Renal cortex interstitium (tissue), 11 donors: Measurements from ENCODE around the gene LPAR1. TPM values are rescaled to one million over a fixed set of nuclear protein-coding genes. Genes with fewer than 3 reads are reported as not detected.
"Not testable (repeated sequence)": the region's sequence is repeated elsewhere in the genome, so short reads cannot be mapped to it uniquely, and the experiment has no call there.

Experiments
- DNase-seq, 11 donors: peaks; one replicate each; pipeline ENCODE4 v3.0.0-alpha.2; 2013; ENCODE audit warnings: low read depth in 9 of 11, low spot score in 4 of 11; ENCODE audit errors: extremely low read depth in 1 of 11
- polyA plus RNA-seq, 3 donors: library from polyadenylated mRNA; unstranded; fragments of 120-200 nt; gene quantifications; one replicate each; pipeline ENCODE4 v1.2.1, GENCODE V29; 2013; ENCODE audit not compliant: insufficient read length in 3 of 3

Gene LPAR1
- polyA plus RNA-seq, 3 donors, result 22.5 to 29.8 (median 24.6) TPM

- DNase-seq, result not testable (repeated sequence)
Observed at GRCh38 chr9:110861370-110862110, 176.7 kb downstream of the LPAR1 start.

GRCh38 chr9:110856772-110857171, 181.5 kb downstream of the LPAR1 start:
- no peak for DNase-seq

GRCh38 chr9:110850401-110851135, 187.7 kb downstream of the LPAR1 start:
- DNase-seq, result no peak

- DNase-seq, result no peak
Observed at GRCh38 chr9:110847671-110848070, 190.6 kb downstream of the LPAR1 start.

- DNase-seq, result no peak
Observed at GRCh38 chr9:110846215-110846614, 192.1 kb downstream of the LPAR1 start.

GRCh38 chr9:110844121-110844520, 194.1 kb downstream of the LPAR1 start:
- no peak for DNase-seq

GRCh38 chr9:110842986-110843385, 195.3 kb downstream of the LPAR1 start:
- DNase-seq, result no peak

- no peak for DNase-seq
Observed at GRCh38 chr9:110842169-110842568, 196.1 kb downstream of the LPAR1 start.

GRCh38 chr9:110837401-110838005, 200.8 kb downstream of the LPAR1 start:
- no peak for DNase-seq

GRCh38 chr9:110835859-110836271, 202.4 kb downstream of the LPAR1 start:
- DNase-seq, result no peak

GRCh38 chr9:110835404-110835803, 202.9 kb downstream of the LPAR1 start:
- DNase-seq, result peak in 2 of 11 donors; percentile 15 to 45

- DNase-seq, result no peak
Observed at GRCh38 chr9:110832926-110833325, 205.3 kb downstream of the LPAR1 start.

GRCh38 chr9:110830495-110830894, 207.8 kb downstream of the LPAR1 start:
- DNase-seq, result no peak

GRCh38 chr9:110828264-110828663, 210.0 kb downstream of the LPAR1 start:
- DNase-seq, result peak in 3 of 11 donors; percentile 8 to 19 (median 18)

GRCh38 chr9:110826400-110826799, 211.9 kb downstream of the LPAR1 start:
- DNase-seq, result not testable (repeated sequence)

GRCh38 chr9:110825950-110826349, 212.3 kb downstream of the LPAR1 start:
- no peak for DNase-seq

GRCh38 chr9:110825129-110825528, 213.1 kb downstream of the LPAR1 start:
- not testable (repeated sequence) for DNase-seq
